GM18951 (cell line): ENCODE data around the gene M1AP.
A peak's percentile ranks its signal among the peaks of the same experiment; 100 is the strongest.

Source experiments
- POLR2A ChIP-seq: IDR thresholded peaks from 4 replicates; pipeline ENCODE4 v1.6.1; 2011; ENCODE audit warnings: mild to moderate bottlenecking; ENCODE audit not compliant: insufficient read length, insufficient read depth; ENCODE audit errors: extremely low read depth
- in situ Hi-C: fragments of 300-500 bp; cut with MboI; formaldehyde crosslinking; loops from one replicate; pipeline ENCODE4 v1.12.0; 2022; ENCODE audit warnings: low sequenced_read_pairs, mixed read lengths, inconsistent platforms; ENCODE audit not compliant: unreplicated experiment

M1AP gene

DNA sequence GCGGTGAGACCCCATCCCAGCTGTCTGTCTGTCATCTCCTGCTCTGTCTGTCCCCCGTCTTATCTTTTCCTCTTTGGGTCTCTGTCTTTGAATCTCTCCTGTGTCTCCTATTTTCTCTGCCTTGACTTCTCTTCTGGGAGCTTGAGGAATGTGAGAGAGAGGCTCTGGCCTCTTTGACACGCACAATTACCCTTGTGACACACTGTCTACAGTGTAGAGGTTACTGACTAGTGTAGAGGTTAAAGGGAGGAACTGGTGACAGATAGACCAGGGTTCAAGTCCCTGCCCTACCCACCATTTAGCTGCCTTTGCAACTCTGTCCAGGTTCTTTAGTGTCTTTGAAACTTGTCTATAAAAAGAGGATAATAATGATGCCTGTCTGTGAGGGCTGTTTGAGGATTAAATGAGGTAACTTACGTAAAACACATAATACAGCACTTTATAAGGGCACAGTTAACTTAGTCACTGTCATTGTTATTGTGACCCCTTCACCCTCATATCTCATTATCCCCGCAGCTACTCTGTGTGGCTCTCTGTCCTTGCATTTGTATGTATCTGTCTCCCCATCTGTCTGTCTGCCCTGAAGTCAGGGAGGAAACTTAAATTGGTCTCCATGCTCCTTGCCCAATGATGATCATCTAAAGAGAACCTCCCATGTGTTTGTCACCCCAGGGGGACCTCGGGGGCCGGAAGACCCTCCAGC is 25.8 kb upstream of the M1AP start:
- TF ChIP-seq POLR2A, result no peak
- in situ Hi-C loops, result no loop called here

DNA sequence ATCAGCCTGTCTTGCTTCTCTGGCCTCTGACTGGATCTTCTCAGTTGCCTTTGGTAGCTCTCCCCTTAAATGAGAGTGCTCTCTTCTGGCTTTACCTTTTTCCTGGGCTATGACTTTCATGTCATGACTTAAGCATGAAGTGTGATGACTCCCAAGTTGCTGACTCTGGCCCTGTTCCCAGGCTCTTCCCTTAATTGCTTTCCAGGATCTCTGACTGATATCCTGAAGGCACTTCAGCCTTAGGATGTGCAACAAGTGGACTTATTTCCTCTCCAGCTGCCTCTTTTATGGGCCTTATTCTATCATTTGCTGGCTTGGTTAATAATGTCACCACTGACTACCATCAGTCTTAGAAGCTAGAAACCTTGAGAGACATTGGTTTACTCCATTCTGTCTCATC is 23.3 kb upstream of the M1AP start:
- in situ Hi-C loops, result no loop called here

DNA sequence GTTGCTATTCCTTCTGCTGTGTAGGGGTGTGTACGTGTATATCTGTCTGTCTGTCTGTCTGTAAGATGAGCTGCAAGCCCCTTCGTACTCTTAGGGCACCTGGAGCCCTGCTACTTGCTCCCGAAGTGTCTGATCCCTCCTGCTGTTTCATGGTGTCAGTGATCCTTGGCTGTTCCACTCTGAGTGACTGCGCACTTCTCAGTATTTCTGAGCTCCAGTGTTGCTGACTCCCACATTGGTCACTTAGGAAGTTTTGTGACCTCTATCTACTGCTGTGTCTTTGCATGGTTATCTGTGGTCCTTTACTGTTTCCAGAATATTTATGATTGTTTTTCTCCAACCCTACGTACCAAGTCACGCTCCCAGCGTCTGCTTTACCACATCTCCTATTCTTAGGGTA is 22.1 kb upstream of the M1AP start:
- no peak for TF ChIP-seq POLR2A
- in situ Hi-C loops, result no loop called here

More for the DNA sequence above, 23.3 kb upstream of the M1AP start:
- no peak for TF ChIP-seq POLR2A

DNA sequence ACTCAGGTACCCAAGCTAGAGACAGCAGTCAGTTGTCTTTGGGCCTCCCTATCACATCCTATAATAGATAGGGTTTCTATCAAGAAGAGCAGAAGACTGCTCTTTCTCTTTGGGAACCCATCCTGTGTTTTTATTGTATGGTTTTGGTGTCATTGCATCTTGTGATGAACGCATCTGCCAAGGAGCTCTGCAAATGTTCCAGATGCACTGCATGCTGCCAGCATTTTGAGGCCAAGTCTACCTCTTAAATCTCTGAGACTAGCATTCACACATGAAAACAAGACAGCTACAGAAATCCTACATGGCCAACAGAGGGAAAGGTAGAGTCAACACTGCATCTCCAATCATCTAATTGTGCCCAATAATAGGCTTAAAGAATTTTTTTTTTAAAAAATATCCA is 20.0 kb upstream of the M1AP start:
- TF ChIP-seq POLR2A, result no peak
- in situ Hi-C loops, result no loop called here

DNA sequence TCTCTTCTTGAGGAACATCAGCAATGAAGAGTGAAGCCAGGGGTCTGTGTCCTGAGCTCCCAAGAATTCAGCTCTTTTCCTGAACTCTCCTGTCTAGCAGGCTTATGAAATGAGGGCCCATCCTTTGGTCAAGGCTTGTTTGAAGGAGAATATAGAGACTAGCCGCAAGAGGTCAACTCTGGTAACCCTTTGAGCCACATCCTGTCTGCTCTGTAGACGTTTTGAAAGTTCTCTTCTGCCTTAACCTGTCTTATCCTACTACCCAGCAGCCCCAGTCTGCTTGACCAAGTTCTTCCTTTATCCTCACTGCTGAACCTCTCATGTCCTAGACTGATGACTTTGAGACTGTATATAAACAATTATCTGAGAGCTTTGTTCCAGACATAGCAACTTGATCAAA is 11.3 kb upstream of the M1AP start:
- no peak for TF ChIP-seq POLR2A
- in situ Hi-C loops, result no loop called here

DNA sequence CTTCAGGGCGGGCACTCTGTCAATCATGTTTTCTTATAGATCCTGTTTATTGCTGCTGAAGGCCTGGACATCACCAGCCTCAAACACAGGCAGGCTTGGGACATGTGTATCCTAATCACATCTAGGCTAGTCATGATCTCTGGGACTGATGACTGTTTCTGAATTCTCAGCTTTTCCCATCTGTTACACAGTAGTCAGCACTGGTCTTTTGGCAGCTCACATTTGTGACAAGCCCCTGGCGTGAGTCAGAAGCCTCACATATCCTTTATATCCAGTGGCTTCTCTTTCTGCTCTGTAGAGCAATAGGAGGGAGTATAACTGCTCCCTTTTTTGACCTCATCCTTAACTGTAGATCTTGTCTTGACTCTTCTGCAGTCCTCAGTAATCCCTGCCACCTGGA is 10.4 kb upstream of the M1AP start:
- no peak for TF ChIP-seq POLR2A
- in situ Hi-C loops, result no loop called here

DNA sequence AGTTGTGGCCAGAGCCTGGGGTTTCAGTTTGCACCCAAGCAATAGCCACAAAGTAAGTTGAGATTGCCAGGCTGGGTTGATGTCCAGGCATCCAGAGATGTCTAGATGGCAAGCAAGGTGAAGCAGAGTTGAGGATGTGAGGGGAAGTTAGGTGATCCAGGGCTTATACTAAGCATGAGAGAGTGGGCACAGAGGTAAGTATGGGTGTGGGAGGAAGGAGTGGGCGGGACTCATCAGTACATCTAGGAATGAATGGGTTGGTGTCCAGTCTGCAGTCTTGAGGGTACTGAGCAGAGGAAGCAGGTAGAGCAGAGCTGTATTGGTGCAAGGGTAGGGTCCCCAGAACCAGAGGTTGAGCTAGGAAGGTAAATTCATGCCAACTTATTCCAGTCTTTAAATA is 7.4 kb upstream of the M1AP start:
- in situ Hi-C loops, result no loop called here
- no peak for TF ChIP-seq POLR2A

DNA sequence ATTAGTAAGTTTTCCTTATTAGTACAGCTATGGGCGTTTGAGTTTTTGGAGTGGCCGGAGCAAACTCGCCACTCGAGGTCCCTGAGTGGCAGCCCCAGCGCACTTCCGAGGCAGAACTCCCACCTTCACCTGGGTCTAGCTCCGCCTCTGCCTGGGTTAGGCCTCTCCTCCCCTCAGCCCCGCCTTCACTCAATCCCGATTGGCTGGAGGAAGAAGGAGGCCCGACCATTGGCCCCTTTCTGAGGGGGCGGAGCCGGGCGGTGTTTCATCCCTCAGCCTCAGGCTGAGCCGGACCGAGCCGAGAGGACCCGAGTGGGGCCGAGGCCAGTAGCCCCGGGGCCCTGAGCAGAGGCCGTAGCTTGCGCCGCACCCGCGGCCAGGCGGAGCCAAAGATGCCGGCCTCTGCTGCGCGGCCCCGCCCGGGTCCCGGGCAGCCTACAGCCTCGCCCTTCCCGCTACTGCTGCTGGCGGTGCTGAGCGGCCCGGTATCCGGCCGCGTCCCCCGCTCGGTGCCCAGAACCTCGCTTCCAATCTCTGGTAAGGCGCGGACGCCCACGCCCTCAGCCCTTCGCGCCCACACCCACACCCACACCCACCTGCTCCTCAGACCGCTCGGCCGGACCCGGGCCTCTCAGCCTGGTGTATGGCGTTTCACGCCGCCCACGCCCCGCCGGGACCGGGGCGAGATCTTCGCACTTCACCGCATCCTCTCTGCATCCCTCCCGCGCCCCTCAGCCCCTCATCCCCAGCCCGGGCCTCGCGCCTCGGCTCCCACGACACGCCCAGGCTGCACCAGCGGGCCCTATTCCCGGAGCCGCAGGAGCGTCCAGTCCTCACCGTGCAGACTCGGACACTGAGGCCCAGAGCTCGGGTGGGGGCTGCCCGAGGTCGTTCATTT is 6.1 kb upstream of the M1AP start, which contains the start of gene SEMA4F:
SEMA4F (plus strand) TSS at position 263 of the 898 bp plus-strand sequence; CDS start at position 393, 130 bp downstream.
- peak; percentile 64 for TF ChIP-seq POLR2A
- in situ Hi-C loops, result no loop called here

DNA sequence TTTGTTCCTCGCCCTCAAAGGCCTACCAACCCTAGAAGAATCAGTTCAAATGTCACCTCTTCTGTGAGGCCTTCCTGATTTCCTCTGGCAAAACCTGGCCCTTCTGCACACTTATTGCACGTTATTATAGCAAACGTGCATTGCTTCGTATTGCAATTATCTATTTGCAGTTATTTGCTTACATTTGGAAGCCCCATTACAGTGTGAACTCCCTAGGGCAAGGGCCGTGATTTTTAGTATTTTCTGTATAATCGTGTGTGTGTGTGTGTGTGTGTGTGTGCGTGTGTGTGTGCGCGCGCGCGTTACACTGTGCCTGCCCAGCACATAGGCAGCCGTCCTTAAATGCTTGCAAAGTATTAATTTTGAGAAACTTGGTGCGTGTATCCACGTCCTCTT is 5.5 kb upstream of the M1AP start:
- in situ Hi-C loops, result no loop called here
- TF ChIP-seq POLR2A, result no peak

DNA sequence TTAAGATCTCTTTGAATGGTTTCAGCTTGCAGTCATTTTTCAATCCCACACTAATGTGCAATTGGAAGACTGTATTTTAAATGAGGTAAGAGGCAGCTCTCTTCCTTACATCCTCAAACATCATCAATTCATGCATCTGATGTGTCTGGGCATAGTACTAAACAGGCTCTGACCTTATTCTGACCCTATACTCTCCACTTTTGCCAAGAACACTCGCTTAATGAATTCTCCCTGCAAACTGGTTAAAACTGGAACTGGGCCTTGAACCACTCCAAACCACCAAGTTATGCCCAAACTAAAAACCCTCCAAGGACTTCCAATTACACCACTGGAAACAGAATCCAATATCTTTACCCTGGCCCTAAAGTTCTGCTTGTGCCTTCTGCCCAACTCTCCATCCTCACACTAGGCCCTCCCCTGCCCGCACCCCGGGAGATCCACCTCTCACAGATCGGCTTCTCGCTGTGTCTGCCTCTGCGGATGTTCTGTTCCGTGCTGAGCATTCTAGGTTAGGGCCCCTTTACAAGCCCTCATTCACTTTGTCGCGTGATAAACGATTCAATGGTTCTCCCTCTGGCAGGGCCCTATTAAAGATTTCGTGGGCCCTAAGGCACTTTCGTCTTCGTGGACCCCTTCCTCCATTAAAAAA is 1.2 kb downstream of the M1AP start:
- in situ Hi-C loops, result no loop called here
- TF ChIP-seq POLR2A, result no peak

DNA sequence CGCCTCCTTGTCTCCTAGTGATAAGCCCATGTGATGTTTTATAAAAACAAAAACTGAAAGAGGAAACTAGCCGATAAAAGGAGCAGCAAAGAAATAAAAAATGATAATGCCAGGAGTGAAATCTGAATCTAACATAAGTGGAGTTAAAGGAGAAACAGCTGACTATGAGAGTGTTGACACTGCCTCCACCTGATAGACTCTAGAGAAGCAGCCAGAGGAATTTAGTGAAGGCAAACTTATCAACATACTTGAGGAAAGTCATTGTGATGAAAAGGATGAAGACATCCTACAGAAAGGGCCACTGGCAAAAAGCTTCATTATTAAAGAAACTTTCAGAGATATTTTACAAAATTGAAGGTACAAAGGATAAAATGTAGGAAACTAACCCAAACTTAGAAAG is 1.9 kb downstream of the M1AP start:
- TF ChIP-seq POLR2A, result no peak
- in situ Hi-C loops, result no loop called here

DNA sequence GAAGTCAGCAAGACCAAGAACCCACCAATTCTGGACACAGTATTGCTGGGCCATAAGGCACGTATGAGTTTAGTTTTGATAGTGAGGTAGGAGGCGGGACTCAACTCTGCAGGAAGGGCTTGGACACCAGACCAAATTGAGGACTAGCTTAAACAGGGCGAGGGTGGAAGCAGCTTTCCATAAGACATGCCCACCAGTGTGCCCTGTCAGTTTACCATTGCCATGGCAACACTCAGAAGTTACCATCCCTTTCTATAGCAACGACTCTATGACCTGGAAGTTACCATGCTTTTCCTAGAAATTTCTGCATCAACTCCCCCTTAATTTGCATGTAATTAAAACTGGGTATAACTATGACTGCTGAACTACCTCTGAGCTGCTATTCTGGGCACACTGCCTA is 2.8 kb downstream of the M1AP start:
- in situ Hi-C loops, result no loop called here
- no peak for TF ChIP-seq POLR2A

DNA sequence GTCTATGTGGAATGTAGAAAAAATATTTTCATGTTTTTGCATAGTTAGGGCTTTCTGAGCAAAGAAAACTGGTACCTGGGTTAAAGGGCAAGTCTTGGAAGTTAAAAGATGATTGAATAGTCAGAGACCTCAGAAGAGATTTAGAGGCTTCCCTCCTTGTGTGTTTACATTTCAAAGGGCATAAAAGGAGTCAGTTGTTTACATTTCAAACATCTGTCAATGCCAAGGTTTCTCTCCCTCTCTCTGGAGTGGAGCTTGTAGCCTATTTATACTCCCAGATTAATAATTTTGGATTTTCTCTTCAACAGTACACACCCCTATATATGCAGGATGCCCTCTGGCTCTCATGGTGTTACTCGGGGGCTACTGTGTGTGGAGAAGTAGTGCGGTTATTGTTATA is 8.6 kb downstream of the M1AP start:
- in situ Hi-C loops, result no loop called here
- TF ChIP-seq POLR2A, result no peak
